IMR-90 (cell line): ENCODE measurements around the gene SHLD1. TPM values are rescaled to one million over a fixed set of nuclear protein-coding genes. Genes with fewer than 3 reads are reported as not detected.

ENCODE experiments used
- ATAC-seq: fragments of 200-7000 bp; cut with Tn5 transposase; 2 replicates; pipeline ENCODE4 v1.9.1; 2020; ENCODE audit warnings: low read depth, mild to moderate bottlenecking, moderate library complexity
- BruUV-seq: library from RNA; stranded (reverse); fragments of 400-500 nt; replicated peaks from 2 replicates; lab custom pipeline; 2021; lab: Mats Ljungman, UMichigan
- CTCF ChIA-PET: fragments of 300-600 bp; formaldehyde crosslinking; extraction: SDS; loops from one replicate; lab custom pipeline; 2021; ENCODE audit warnings: antibody characterized with exemption; lab: Yijun Ruan, JAX
- POLR2A ChIA-PET: fragments of 300-600 bp; sonication (Branson Sonifier 250); formaldehyde crosslinking; loops from one replicate; lab custom pipeline; 2022; ENCODE audit warnings: antibody characterized with exemption; ENCODE audit not compliant: unreplicated experiment; lab: Charles Lee
- DNase-seq: peaks from one replicate; pipeline ENCODE4 v3.0.0; 2013
- H2AFZ ChIP-seq: replicated peaks from 2 replicates; pipeline ENCODE3; 2013; ENCODE audit warnings: low read length, mild to moderate bottlenecking; ENCODE audit not compliant: poor library complexity
- H2AK5ac ChIP-seq: 2 replicates; pipeline ENCODE4 v1.6.1; 2013; ENCODE audit warnings: low read depth, low read length, inconsistent platforms
- H2AK9ac ChIP-seq: replicated peaks from 2 replicates; pipeline ENCODE3; 2013; ENCODE audit warnings: mild to moderate bottlenecking, low read depth, low read length, moderate library complexity; ENCODE audit not compliant: poor library complexity
- H2BK120ac ChIP-seq: 2 replicates; pipeline ENCODE4 v1.6.1; 2013; ENCODE audit warnings: low read depth, low read length, inconsistent platforms
- H2BK15ac ChIP-seq: 3 replicates; pipeline ENCODE4 v1.6.1; 2013; ENCODE audit warnings: low read depth, low read length, inconsistent platforms
- H2BK20ac ChIP-seq: 2 replicates; pipeline ENCODE4 v1.6.1; 2013; ENCODE audit warnings: low read depth, mild to moderate bottlenecking, inconsistent platforms, low read length, moderate library complexity
- H2BK5ac ChIP-seq: 2 replicates; pipeline ENCODE4 v1.6.1; 2013; ENCODE audit warnings: mild to moderate bottlenecking, low read depth, low read length, inconsistent platforms; ENCODE audit not compliant: poor library complexity, severe bottlenecking
- H3K14ac ChIP-seq: replicated peaks from 2 replicates; pipeline ENCODE4 v1.6.1; 2013; ENCODE audit warnings: low read depth, low read length, inconsistent platforms
- H3K18ac ChIP-seq: 2 replicates; pipeline ENCODE4 v1.6.1; 2013; ENCODE audit warnings: low read depth, low read length, control low read depth
- H3K23ac ChIP-seq: 2 replicates; pipeline ENCODE4 v1.6.1; 2013; ENCODE audit warnings: low read depth, low read length, inconsistent platforms
- H3K27ac ChIP-seq: 2 replicates; pipeline ENCODE4 v1.5.1; 2013; ENCODE audit warnings: mild to moderate bottlenecking, control low read depth, low read length; ENCODE audit not compliant: insufficient read depth
- H3K27me3 ChIP-seq: 2 replicates; pipeline ENCODE4 v1.6.1; 2013; ENCODE audit warnings: low read length; ENCODE audit not compliant: control insufficient read depth, insufficient read depth
- H3K36me3 ChIP-seq: 2 replicates; pipeline ENCODE4 v1.6.1; 2013; ENCODE audit warnings: low read length, mixed read lengths; ENCODE audit not compliant: control insufficient read depth, insufficient read depth
- H3K4ac ChIP-seq: 2 replicates; pipeline ENCODE4 v1.6.1; 2013; ENCODE audit warnings: low read depth, low read length, inconsistent platforms
- H3K4me1 ChIP-seq: 2 replicates; pipeline ENCODE4 v1.6.1; 2013; ENCODE audit warnings: low read length, mixed read lengths; ENCODE audit not compliant: control insufficient read depth, insufficient read depth
- H3K4me2 ChIP-seq: 2 replicates; pipeline ENCODE4 v1.6.1; 2013; ENCODE audit warnings: low read depth, mild to moderate bottlenecking, control low read depth, low read length, moderate library complexity
- H3K4me3 ChIP-seq: 2 replicates; pipeline ENCODE4 v1.5.1; 2013; ENCODE audit warnings: low read depth, mild to moderate bottlenecking, control low read depth, low read length, moderate library complexity; ENCODE audit not compliant: insufficient read depth
- H3K56ac ChIP-seq: 2 replicates; pipeline ENCODE4 v1.6.1; 2013; ENCODE audit warnings: low read length, inconsistent platforms; ENCODE audit not compliant: insufficient read depth; ENCODE audit errors: extremely low read depth
- H3K79me1 ChIP-seq, 2 experiments: 2 replicates each; pipeline ENCODE4 v1.6.1; 2013; ENCODE audit warnings: low read length in 2 of 2, inconsistent platforms in 1 of 2, low read depth in 1 of 2
- H3K9ac ChIP-seq: 2 replicates; pipeline ENCODE4 v1.6.1; 2013; ENCODE audit warnings: low read depth, low read length, control low read depth
- H3K9me1 ChIP-seq: 2 replicates; pipeline ENCODE4 v1.6.1; 2013; ENCODE audit warnings: low read length, inconsistent platforms; ENCODE audit not compliant: insufficient read depth
- H3K9me3 ChIP-seq: 2 replicates; pipeline ENCODE4 v1.6.1; 2013; ENCODE audit warnings: low read length; ENCODE audit not compliant: control insufficient read depth, insufficient read depth
- H4K20me1 ChIP-seq: 2 replicates; pipeline ENCODE4 v1.6.1; 2013; ENCODE audit warnings: low read length, inconsistent platforms; ENCODE audit not compliant: insufficient read depth
- H4K5ac ChIP-seq: 2 replicates; pipeline ENCODE4 v1.6.1; 2013; ENCODE audit warnings: mild to moderate bottlenecking, low read depth, low read length, control low read depth
- H4K8ac ChIP-seq, 2 experiments: 2 replicates each; pipeline ENCODE4 v1.6.1; 2013; ENCODE audit warnings: low read depth in 2 of 2, low read length in 2 of 2, control low read depth in 1 of 2, inconsistent platforms in 1 of 2
- H4K91ac ChIP-seq: 2 replicates; pipeline ENCODE4 v1.6.1; 2013; ENCODE audit warnings: low read depth, low read length, inconsistent platforms; ENCODE audit not compliant: insufficient read depth
- BHLHE40 ChIP-seq: fragments of 150-350 bp; IDR thresholded peaks from 2 replicates; pipeline ENCODE4 v1.6.1; 2016; ENCODE audit warnings: mild to moderate bottlenecking, low read depth, low read length
- CHD1 ChIP-seq: IDR thresholded peaks from 2 replicates; pipeline ENCODE4 v1.6.1; 2012; ENCODE audit warnings: low read depth, low read length, improper control_type of control experiment
- CTCF ChIP-seq: conservative IDR thresholded peaks from 2 replicates; pipeline ENCODE4 v1.5.1; 2012; ENCODE audit warnings: mild to moderate bottlenecking, low read depth, low read length, improper control_type of control experiment
- FOS ChIP-seq: fragments of 150-350 bp; IDR thresholded peaks from 2 replicates; pipeline ENCODE4 v1.6.1; 2016; ENCODE audit warnings: low read depth, low read length
- MAFK ChIP-seq: IDR thresholded peaks from 2 replicates; pipeline ENCODE4 v1.6.1; 2012; ENCODE audit warnings: low read depth, low read length, improper control_type of control experiment
- MXI1 ChIP-seq: IDR thresholded peaks from 2 replicates; pipeline ENCODE4 v1.6.1; 2012; ENCODE audit warnings: low read depth, mild to moderate bottlenecking, low read length, moderate library complexity, borderline replicate concordance
- NFE2L2 ChIP-seq: fragments of 150-350 bp; IDR thresholded peaks from 2 replicates; pipeline ENCODE4 v1.6.1; 2016; ENCODE audit warnings: low read depth, mild to moderate bottlenecking, low read length
- RAD21 ChIP-seq: IDR thresholded peaks from 2 replicates; pipeline ENCODE4 v1.6.1; 2012; ENCODE audit warnings: low read length, improper control_type of control experiment
- RCOR1 ChIP-seq: IDR thresholded peaks from 2 replicates; pipeline ENCODE4 v1.6.1; 2012; ENCODE audit warnings: mild to moderate bottlenecking, low read length, improper control_type of control experiment; ENCODE audit not compliant: insufficient replicate concordance
- RFX5 ChIP-seq: IDR thresholded peaks from 2 replicates; pipeline ENCODE4 v1.8.0; 2012; ENCODE audit warnings: low read depth, mild to moderate bottlenecking, low read length, moderate library complexity
- USF2 ChIP-seq: fragments of 150-350 bp; IDR thresholded peaks from 2 replicates; pipeline ENCODE4 v1.6.1; 2017; ENCODE audit warnings: mild to moderate bottlenecking, antibody characterized with exemption, low read length, low read depth
- WGBS, 2 experiments: methylation state at CpG; one replicate each; pipeline versions ENCODE4 v1.1.5 to v1.1.7; 2013; ENCODE audit warnings: missing lambda C conversion rate in 2 of 2; ENCODE audit not compliant: insufficient read length in 1 of 2; ENCODE audit errors: extremely low coverage in 2 of 2; 5-methylcytosine and 5-hydroxymethylcytosine counted together
- dilution Hi-C: fragments of 300-500 bp; cut with HindIII; formaldehyde crosslinking; loops from one replicate; pipeline ENCODE4 v1.14.3; 2018; ENCODE audit warnings: low sequenced_read_pairs; ENCODE audit not compliant: unreplicated experiment
- in situ Hi-C: fragments of 300-500 bp; cut with MboI; formaldehyde crosslinking; loops from 3 replicates; pipeline ENCODE4 v1.14.3; 2019; ENCODE audit warnings: low sequenced_read_pairs, inconsistent platforms, mixed read lengths
- intact Hi-C: fragments of 100-400 bp; cut with micrococcal nuclease; formaldehyde crosslinking; loops from 2 replicates; pipeline ENCODE4 v1.10.0; 2022
- polyA plus RNA-seq, 3 experiments: library from polyadenylated mRNA; depleted of rRNA; stranded (reverse); fragments of >200 nt; gene quantifications; 2 replicates each; pipeline ENCODE4 v1.2.3, GENCODE V29; 2012; ENCODE audit warnings: low replicate concordance in 1 of 3
- total RNA-seq: library from RNA; depleted of rRNA; stranded (reverse); fragments of >200 nt; gene quantifications from 2 replicates; pipeline ENCODE4 v1.2.3, GENCODE V29; 2012

SHLD1 gene
- total and polyA plus RNA-seq, 2 of the 4 experiments (the other 2 are of a cell fraction), result 2.6 to 3.0 TPM

- H2AFZ ChIP-seq, result no peak overlapping the region
- no peak overlapping the region for H3K27ac ChIP-seq
- H3K18ac ChIP-seq, result no peak overlapping the region
- no peak overlapping the region for H4K5ac ChIP-seq
- no peak overlapping the region for H4K8ac ChIP-seq
- BruUV-seq, result no TSS peak
- H3K79me1 ChIP-seq, result no peaks in the 10 kb centered on the region
- no peak; the same call in 1 of the 2 replicates for ATAC-seq
- H3K36me3 ChIP-seq, result no peaks in the 10 kb centered on the region
- in situ Hi-C loops (no loop called here), intact Hi-C loops (no loop called here), dilution Hi-C loops (no loop called here)
- CTCF ChIA-PET, result no interaction called here
- DNase-seq, result peak; percentile 22
- WGBS, 2 experiments, result 83% methylated on average over 2 of the region's 4 CpGs; no CpG with 5 or more reads in 1 of the 2 experiments
- H3K4me1 ChIP-seq, result peaks cover 2% of the 10 kb centered on the region; the same call in 1 of the 2 replicates
- H3K4me3 ChIP-seq, result no peak overlapping the region
- no peak overlapping the region; the same call in 1 of the 2 replicates for H3K23ac ChIP-seq
- no peak overlapping the region for H3K56ac ChIP-seq
- no peak overlapping the region for H2AK5ac ChIP-seq
- POLR2A ChIA-PET, result no interaction called here
- no peak overlapping the region for H4K91ac ChIP-seq
- no peak overlapping the region for H2BK20ac ChIP-seq
- H2BK120ac ChIP-seq, result no peak overlapping the region
- H3K9me3 ChIP-seq, result no peaks in the 10 kb centered on the region
- TF ChIP-seq MAFK (no peak), CTCF (no peak), NFE2L2 (no peak), RFX5 (no peak), USF2 (no peak), FOS (no peak), RAD21 (no peak), MXI1 (no peak), BHLHE40 (no peak), RCOR1 (no peak), CHD1 (no peak)
- H2AK9ac ChIP-seq, result no peak overlapping the region
- H2BK5ac ChIP-seq, result no peak overlapping the region
- no peak overlapping the region for H3K14ac ChIP-seq
- H3K27me3 ChIP-seq, result no peaks in the 10 kb centered on the region
- H3K4ac ChIP-seq, result no peak overlapping the region
- no peak overlapping the region for H2BK15ac ChIP-seq
- no peak overlapping the region for H3K9ac ChIP-seq
- H4K20me1 ChIP-seq, result no peaks in the 10 kb centered on the region
- H3K9me1 ChIP-seq, result peaks cover 2% of the 10 kb centered on the region; the same call in 1 of the 2 replicates
- H3K4me2 ChIP-seq, result no peak overlapping the region
Observed at GRCh38 chr20:5821627-5822215, 71.5 kb downstream of the SHLD1 start.
